ENCODE data around the gene CHRNA9. TPM values are rescaled to one million over a fixed set of nuclear protein-coding genes. Genes with fewer than 3 reads are reported as not detected.

The CHRNA9 gene
- total and polyA plus RNA-seq, 2 of the 13 experiments (the other 11 are each of a cell fraction or from before 2014, with no cell fraction given) = not detected

- TF ChIP-seq ZNF646 (CRISPR knock-in tag; IDR thresholded peaks at IDR 0.05) (no peak), SMYD3 (CRISPR knock-in tag; IDR thresholded peaks at IDR 0.05) (no peak), ZNF569 (CRISPR knock-in tag; IDR thresholded peaks at IDR 0.05; ENCODE audit: borderline replicate concordance) (no peak), CEBPG (CRISPR knock-in tag; IDR thresholded peaks at IDR 0.05) (no peak), MTA3 (CRISPR knock-in tag; IDR thresholded peaks at IDR 0.05) (no peak), ZFX (CRISPR knock-in tag; IDR thresholded peaks at IDR 0.05; ENCODE audit: low read depth) (no peak)
These were observed 67.4 kb downstream of the CHRNA9 start (continued) for GRCh38 chr4:40402556-40402955.

- H3K4me3 ChIP-seq (replicated peaks in 1 of 3; ENCODE audit: insufficient read depth in 1 of 3, low read depth in 2 of 3, low read length in 3 of 3) = peak overlapping the region in 1 of 3 experiments; percentile 13; a peak in 1 of 6 replicates
- peaks cover 17% of the 10 kb centered on the region for H3K9me3 ChIP-seq (ENCODE audit: low read length)
- H3K9ac ChIP-seq (ENCODE audit: insufficient read depth, low read depth, low read length) = no peak overlapping the region
- H3K36me3 ChIP-seq (replicated peaks in 1 of 2; ENCODE audit: control insufficient read depth in 1 of 2, insufficient read depth in 2 of 2, low read length in 2 of 2) = no peaks in the 10 kb centered on the region
- peaks cover 27% of the 10 kb centered on the region for H3K4me1 ChIP-seq (ENCODE audit: insufficient read depth, low read length)
- no peak overlapping the region for H2AFZ ChIP-seq (ENCODE audit: low read length)
- no TSS peak for BruUV-seq (replicated peaks)
- POLR2A ChIA-PET = interaction anchor here (0.7 to 2.9 kb wide), 2 partner anchors 15 to 696 kb away, joined by 3 to 13 read pairs; no protein-coding TSS in a partner anchor
- intact Hi-C loops (cut with micrococcal nuclease; ENCODE audit: unreplicated experiment) = loop anchor here (10.0 kb wide), 1 partner anchor 112 kb away; no protein-coding TSS in a partner anchor
- no peaks in the 10 kb centered on the region for H3K79me2 ChIP-seq (ENCODE audit: insufficient read depth, low read length)
- WGBS (ENCODE audit: low lambda C conversion rate) = 0% methylated on average over 5 of the region's 5 CpGs
- H3K4me2 ChIP-seq (ENCODE audit: low read depth, low read length) = peak overlapping the region; percentile 91
- CTCF ChIA-PET (ENCODE audit: low intra/inter-chr PET ratio, low total read pairs) = no interaction called here
- no peak overlapping the region for H3K27ac ChIP-seq (ENCODE audit: extremely low read length, insufficient read depth, low read length)
- H4K20me1 ChIP-seq (ENCODE audit: insufficient read depth, low read length) = no peaks in the 10 kb centered on the region
- peak; percentile 88 for FAIRE-seq
- ATAC-seq = peak; percentile 72
- in situ Hi-C loops (cut with HindIII; ENCODE audit: extremely low pct_ligation_motif_present, low pct_unique_long_range_greater_than_20kb) = no loop called here
- DNase-seq (ENCODE audit: low spot score) = peak; percentile 45
- 0 out of 5 replicates have a peak, but pooled peaks cover 0 to 3% of the 10 kb centered on the region in 2 experiments for H3K27me3 ChIP-seq (ENCODE audit: control insufficient read depth in 1 of 2, insufficient read depth in 2 of 2, low read length in 2 of 2)
- TF ChIP-seq BHLHE40 (IDR thresholded peaks at IDR 0.05; ENCODE audit: low read length) (no peak), KDM4B (CRISPR knock-in tag; IDR thresholded peaks at IDR 0.05) (no peak), HIVEP1 (CRISPR knock-in tag; IDR thresholded peaks at IDR 0.05) (no peak), NPAS2 (CRISPR knock-in tag; IDR thresholded peaks at IDR 0.05; ENCODE audit: borderline replicate concordance) (no peak), ATF7 (IDR thresholded peaks at IDR 0.05) (no peak), ATF7 (CRISPR knock-in tag; IDR thresholded peaks at IDR 0.05) (no peak), HNF4A (CRISPR knock-in tag; IDR thresholded peaks at IDR 0.05) (peak; percentile 68), ZNF556 (CRISPR knock-in tag; IDR thresholded peaks at IDR 0.05; ENCODE audit: borderline replicate concordance) (no peak), CREBL2 (CRISPR knock-in tag; IDR thresholded peaks at IDR 0.05; ENCODE audit: borderline replicate concordance) (no peak), ZNF547 (CRISPR knock-in tag; IDR thresholded peaks at IDR 0.05) (no peak), RBAK (CRISPR knock-in tag; IDR thresholded peaks at IDR 0.05) (no peak), HES4 (CRISPR knock-in tag; IDR thresholded peaks at IDR 0.05; ENCODE audit: borderline replicate concordance) (no peak), SP140L (CRISPR knock-in tag; IDR thresholded peaks at IDR 0.05; ENCODE audit: borderline replicate concordance) (no peak), ZKSCAN1 (IDR thresholded peaks at IDR 0.05; ENCODE audit: low read length) (no peak), NCOA2 (CRISPR knock-in tag; IDR thresholded peaks at IDR 0.05) (peak; percentile 17; the same call in 1 of the 2 replicates)
These were observed 67.9 kb downstream of the CHRNA9 start for GRCh38 chr4:40403081-40403480.
